ENCODE measurements around the gene C6.
"Not testable (repeated sequence)": the region's sequence is repeated elsewhere in the genome, so short reads cannot be mapped to it uniquely, and the experiment has no call there.

C6 gene

DNA sequence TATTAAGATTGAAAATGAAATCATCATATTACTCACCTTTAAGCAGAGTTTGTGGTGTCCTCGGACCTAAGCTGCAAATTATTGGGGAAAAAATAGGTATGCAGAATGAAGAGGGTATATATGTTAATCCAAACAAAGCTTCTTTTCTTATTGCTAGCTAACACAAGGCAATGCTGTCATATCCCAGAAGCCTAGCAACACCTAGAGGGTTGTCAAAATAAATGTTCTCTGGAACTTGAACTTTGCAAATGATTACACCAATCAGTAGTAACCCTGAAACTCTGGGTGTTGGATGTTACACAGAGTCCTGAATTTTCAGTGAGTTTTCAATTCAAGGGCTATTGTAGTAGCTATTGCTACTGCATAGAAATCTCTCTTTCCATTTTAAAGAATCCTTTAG, at the start of gene C6:
Gene C6, minus strand, starts transcription at position 193 of the 400 bp plus-strand sequence. CDS start 10,302 bp downstream, outside the sequence.
- no peak for DNase-seq

DNA sequence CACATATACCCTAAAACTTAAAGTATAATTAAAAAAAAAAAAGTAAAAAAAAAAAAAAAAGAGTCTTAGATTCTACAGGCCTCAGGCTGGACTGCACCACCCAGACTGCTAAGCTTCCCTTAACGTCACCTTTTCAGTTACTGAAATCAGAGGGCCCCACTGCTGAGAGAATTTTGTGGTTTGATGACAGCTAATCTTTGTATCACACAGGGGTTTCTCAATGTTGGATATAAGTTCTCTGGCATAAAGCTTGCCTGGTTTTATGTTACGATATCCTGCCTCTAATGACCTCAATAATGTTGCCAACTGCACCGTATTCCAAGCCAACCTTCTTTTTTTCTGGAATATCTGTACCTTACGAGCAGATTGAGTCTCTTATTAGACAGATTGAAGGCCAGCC, 43.1 kb upstream of the C6 start:
- no peak for DNase-seq

DNA sequence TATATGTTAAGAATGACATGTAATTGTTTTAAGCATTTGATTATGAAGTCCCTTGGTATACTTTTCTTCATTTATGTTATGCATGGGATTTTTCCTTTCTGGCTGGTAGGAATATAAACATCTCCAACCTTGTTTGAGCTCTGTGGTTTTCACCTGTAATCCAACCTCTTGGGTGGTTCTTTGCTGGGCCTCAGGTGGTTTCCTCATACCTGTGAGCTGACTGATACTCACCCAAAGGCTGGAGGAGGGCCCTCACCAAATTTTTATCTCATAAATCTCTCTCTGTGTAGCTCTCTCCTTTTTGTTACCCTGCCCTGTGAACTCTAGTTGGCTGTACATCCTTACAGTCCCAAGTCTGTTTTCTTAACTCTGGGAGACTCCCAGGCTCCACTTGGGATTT, 39.8 kb upstream of the C6 start:
- no peak for DNase-seq

DNA sequence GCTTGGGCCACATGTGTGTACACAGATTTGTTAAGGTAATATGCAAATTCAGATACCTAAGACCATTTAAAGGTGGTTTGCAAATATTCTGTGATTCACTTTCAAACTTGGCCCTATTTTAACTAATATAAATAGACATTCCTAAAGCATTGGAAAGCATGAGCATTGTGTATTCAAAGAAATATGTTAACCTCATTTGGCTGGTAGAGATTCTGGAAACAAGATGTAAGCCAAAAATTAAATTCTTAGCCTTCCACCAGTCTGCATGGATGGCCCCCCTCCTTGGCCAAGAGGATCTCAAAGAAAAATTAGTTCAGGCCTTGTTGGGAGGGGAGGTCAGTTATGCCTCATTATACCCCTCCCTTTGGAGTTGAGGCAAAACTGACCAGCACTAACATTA, 38.7 kb upstream of the C6 start:
- no peak for DNase-seq

DNA sequence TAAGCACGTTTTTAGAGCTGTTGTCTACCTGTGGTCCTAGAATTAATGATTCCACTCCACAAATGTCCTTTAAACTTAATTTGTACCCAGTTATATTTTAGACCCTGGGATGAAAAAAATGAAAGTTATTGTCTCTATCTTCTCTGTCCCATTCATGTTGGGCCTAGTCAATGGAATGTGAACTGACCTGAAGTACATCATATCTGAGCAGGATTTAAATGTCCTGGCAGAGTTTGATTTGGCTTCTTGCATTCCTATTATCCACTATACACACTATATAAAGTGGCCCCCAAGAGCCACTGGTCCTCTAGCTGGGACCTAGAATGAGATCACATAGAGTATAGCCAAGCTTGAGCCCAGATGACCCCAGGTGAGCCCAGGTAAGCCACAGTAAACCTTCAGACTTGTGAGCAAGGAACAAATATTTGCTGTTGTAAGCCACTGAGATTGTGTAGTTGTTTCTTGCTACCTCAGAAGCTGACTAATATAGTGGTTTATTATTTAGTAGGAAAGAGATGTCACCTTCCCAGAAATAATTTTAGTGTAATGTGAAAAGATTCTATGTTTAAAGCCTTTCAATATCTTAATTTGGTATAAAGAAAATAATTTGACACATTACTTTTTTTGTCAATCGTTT, 37.1 kb upstream of the C6 start:
- DNase-seq, result no peak

DNA sequence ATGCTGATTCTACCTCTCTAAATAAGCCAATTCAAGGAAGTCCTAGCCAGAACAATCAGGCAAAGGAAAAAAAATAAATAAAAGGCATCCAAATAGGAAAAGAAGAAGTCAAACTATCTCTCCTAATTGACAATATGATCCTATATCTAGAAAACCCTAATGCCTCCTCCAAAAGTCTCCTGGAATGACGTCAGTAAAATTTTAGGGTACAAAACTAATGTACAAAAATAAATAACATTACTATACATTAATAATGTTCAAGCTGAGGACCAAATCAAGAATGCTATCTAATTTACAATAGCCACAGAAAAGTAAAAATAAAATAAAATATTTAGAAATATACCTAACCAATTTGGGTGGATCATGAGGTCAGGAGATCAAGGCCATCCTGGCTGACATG, 33.8 kb upstream of the C6 start:
- no peak for DNase-seq

DNA sequence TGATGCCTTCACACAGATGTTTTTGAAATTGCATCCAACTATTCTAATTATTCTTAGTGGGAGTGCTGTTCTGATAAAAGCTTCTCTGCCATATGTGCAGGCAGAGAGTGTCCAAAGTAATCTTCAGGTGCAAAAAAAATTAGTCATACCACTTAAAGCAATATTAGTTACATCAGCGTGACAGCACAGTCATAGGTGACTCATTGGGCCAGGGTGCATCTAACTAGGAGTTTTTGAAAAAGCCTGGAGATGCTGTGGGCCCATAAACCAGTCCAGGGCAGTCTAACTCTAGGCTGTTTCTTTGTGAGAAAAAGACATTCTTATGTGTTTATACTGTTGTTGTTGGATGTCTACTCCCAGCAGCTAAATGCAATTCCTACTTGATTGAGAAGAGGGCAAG, 33.0 kb upstream of the C6 start:
- peak; percentile 59 for DNase-seq

DNA sequence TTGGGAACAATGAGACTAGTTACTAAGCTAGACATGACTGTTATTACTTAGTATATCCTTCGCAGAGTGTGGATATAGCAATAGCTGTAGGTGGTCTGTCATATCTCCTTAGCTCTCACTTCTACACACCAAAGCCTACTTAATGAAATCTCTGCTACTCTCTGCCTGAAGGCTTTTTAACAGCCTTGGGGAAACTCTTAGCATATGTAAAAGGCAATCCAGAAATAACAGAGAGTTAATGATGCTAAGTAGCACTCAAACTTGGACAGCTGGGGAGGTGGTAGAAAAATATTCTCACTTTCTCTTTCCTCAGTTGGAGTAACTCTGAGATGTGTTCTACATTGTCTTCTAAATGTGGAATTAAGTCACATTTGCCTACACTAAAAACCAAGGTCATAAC, 30.2 kb upstream of the C6 start:
- DNase-seq, result no peak

DNA sequence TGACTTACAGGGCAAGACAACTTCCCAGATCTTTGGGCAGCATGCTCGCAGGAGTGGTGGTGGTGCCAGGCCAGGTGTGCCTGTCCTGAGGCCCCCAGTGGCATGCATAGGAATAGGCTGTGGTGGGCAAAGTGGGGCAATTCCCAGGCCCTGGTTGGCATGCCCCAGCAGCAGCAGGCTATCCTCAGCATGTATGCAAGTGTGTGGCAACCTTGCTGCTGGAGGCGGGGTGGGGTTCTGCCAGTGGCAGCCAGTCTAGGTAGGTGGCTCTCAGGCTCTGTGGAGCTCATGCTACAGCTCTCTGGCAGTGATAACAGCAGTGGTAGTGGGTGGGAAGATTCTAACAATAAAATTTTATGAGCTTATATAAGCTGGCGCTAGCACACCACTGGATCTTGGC, 27.7 kb upstream of the C6 start:
- no peak for DNase-seq

DNA sequence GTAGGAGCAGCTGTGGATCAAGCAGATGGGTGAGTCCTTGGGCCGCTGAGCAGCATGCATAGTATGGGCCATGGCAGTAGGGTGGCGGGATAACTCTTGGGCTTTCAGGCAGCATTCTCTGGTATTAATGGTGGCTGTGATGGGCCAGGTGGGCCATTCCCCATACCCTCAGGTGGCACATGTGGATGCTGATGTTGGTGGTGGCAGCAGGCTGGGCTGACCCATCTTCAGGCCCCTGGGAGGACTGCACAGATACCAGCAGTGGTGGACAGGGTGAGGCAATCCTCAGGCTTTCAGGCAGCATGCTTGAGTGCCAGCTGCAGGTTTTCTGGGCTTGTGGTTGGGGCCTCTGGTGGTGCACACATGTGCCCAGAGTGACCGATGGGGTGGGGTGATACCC, 27.1 kb upstream of the C6 start:
- no peak for DNase-seq

DNA sequence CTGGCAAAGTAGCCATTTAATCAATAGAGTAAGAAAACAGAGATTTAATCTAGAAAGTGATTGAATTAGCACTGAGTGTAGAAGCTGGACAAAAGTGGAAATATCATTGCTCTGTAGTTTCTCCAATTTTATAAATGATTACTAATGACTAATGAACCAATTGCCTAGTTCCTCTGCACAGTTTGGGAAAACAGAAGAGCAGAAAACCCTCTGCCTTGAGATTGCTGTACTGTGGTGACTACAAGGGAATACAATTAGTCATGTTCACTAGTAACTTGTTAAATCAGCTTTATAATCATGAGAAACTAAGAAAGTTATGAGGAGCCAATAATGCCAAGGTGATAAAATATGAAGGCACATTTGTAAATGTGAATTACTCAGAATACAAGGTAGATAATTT, 21.1 kb upstream of the C6 start:
- no peak for DNase-seq

DNA sequence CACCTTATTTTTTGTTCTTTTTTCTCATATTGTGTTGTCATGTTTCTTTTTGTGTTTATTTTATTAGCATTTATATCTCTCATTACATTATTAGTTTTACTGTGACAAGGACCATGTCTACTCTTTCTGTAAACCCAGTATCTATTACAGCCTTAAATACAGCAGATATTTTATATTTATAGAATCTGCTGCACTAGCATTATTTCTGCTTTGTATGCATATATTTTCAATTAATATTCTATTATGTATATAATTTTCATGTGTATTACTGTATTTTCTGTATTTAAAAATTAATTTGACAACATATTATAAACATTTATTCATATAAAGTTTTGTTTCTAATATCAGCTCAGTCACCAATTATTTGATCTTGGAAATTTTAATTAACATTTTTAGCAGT, 19.5 kb upstream of the C6 start:
- no peak for DNase-seq

DNA sequence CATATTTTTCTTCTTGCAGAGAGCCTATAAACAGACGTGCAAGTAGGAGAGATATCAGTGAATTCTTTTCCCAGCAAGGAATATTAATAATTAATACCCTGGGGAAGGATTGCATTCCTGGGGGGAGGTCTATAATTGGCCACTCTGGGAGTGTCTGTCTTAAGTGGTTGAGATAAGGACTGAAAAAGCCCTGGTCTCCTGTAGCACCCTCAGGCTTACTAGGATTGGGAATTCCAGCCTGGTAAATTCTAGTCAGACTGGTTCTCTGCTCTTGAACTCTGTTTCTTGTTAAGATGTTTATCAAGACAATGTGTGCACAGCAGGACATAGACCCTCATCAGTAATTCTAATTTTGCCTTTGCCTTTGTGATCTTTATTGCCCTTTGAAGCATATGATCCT, 16.9 kb upstream of the C6 start:
- DNase-seq, result not testable (repeated sequence)

DNA sequence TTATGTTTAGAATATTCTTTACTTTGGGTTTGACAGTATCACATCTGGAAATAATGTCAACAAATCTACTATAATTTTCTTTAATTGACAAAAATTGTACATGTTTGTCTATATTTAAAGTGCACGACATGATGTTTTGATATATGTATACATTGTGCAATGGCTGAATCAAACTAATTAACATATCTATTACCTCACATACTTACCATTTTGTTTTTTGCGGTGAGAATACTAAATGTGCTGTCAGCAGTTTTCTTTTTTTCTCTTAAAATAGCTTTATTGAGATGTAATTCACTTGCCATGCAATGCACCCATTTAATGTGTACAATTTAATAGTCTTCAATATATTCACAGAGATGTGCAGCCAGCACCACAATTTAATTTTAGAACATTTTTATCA, 10.6 kb upstream of the C6 start:
- DNase-seq, result no peak

DNA sequence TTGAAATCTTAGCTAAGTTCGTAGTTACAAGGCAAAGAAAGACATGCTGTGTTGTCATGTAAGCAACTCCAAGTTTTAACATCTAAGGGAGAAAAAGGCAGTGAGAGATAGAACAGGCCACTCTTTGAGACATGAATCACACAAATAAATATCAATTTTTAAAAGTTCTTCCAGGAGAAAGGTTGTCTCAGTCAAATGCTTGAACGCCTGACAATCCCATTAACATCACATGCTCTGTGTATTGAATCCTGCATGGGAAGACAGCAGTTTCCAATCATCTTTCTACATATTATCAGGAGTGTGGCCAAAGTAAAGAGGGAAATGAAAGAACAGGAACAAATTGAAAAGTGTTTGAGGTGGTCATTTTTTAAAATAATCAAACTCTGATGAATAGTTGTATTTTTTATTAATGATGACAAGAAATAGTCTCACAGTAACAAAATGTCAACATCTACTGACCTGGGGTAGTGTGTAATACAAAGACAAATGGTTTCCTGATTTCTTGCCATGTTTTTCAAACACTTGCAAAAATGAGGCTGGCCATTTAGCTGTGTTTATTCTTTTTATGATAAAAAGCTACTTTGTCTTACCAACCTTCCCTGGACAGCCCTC, 6.4 kb upstream of the C6 start:
- no peak for DNase-seq

DNA sequence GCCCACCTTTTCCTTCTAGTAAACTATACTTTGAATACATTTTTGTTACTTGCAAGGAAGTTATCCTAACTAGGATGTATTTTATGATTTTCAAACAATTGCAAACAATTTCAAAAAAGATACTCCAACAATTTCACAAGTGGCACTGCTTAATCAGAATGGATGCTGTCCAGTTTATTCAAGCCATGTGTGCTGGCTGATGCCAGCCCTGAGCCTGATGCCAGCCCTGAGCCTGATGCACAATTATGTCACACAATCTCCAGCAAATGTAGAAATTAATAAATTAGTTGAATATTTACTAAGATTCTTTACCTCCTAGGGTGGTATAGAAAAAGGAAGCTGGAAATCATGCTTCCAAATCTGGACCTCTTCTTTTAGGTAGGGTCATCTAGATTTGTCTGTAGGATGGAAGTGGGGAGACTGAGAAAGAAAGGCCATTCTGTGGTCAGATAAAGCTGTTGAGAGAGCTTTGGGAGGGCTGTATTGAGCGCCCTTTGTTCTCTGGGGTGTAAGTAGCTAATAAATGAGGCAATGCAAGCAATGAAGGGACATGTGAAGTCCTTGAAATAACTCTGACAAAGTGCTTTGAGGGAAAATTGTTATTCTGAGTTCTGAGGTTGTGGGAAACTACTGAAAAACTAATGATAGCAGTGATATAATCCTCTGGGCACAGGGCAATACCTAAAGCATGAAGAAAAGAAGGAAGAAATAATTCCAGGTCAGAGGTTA, 5.8 kb upstream of the C6 start:
- no peak for DNase-seq

DNA sequence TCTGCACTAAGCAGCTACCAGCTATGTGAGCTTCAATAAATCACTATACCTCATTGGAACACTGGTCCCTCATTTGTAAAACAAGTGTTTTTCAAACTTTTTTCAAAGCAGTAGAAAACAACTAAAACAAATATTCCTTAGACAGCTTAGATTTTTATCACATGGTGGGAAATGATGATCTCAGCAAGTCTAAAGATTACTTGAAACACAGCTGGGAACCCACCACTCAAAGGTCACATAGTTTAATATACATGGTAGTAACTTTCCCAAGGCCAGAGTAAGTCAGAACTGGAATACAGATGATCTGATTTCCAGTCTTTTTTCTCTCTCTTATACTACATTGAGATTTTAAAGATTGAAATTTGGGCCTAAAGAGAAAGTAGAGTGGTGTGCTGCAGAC, 850 bp upstream of the C6 start:
- DNase-seq, result no peak

DNA sequence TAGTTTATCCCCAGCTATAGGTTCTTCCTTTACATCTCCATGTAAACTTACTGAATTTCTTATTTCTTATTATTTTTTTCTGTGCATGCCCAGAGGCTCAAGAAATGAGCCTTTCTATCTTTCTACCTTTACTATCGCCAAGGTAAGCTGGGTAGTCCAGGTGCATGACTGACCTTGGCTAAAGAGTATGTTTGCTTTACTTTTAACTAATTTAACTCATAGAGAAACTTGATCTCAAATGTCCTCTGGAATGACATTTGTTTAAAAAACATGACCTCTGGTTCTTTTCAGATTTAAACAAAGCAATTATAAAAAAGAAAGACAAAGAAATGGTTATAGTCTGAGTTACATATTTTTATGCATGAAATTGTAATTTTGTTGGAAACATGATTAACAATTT, 397 bp downstream of the C6 start:
- DNase-seq, result no peak

DNA sequence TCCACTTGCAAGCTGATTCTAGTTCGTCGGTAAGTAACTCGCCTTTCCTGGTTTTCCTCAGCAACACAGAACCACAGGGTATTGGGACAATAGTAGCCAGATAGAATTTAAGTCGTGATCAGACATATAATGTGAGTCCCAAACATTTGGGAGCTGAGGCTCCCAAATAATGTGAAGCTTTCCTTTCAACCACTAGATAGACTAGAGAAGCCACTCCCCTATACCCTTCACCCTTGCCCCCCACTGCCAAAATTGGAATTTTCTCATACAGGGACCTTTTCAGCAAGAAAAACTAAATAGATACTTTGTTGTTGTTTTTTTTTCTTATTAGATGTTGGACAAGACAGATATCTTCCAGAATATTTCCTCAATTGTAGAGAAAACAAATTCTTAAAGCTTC, 1.9 kb downstream of the C6 start:
- DNase-seq, result no peak

DNA sequence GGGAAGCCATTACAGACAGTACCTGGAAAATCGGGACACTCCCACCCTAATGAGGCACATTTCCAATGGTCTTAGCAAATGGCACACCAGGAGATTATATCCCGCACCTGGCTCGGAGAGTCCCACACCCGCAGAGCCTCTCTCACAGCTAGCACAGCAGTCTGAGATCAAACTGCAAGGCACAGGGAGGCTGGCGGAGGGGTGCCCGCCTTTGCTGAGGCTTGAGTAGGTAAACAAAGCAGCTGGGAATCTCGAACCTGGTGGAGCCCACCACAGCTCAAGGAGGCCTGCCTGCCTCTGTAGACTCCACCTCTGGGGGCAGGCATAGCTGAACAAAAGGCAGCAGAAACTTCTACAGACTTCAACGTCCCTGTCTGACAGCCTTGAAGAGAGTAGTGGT, 7.9 kb downstream of the C6 start:
- not testable (repeated sequence) for DNase-seq

DNA sequence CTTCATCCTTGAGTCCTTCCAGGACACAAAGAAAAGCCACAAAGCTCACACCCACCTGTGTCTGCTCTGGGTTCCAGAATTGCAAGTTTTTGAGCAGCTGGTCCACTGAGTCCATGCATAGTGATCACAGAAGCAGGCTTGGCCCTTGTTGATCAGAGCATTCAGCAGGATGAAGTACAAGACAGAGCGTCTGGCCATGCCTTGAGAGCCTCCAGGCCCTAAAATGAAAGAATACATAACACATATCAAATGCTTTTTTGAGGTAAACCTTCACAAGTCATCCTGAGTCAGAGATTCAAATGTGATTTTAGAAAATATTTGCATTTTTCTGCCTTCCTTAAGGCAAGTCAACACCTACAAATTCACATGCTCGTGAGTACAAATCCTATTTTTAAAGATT, 10.3 kb downstream of the C6 start:
- no peak for DNase-seq

DNA sequence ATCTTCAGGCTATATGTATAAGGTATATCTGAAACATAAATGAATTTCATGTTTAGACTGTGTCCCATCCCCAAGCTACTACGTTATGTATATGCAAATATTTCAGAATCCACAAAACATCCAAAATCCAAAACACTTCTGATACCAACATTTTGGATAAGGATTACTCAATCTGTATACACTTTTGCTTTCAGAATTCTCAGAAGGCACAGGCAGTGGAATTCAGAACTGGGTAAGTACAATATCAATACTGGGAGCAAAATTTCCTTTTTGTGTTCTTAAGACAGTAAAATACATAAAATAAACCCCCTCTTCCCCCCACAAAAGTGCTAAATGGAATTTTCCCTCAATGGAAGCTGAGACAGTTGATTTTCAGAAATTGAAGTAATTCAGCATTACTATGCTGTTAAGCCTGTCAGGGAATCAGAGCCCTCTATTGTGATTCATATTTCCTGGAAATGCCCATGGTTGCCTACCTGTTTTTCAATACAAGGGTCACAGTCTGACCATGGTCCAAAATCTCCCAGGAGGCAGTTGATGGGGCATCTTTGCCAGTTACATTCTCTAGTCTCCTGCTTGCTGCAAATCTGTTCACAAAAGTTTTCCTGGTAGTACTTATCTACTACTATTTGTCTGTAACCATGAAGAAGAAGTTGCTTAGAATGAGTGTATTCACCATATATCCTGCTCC, 12.1 kb downstream of the C6 start:
- no peak for DNase-seq

DNA sequence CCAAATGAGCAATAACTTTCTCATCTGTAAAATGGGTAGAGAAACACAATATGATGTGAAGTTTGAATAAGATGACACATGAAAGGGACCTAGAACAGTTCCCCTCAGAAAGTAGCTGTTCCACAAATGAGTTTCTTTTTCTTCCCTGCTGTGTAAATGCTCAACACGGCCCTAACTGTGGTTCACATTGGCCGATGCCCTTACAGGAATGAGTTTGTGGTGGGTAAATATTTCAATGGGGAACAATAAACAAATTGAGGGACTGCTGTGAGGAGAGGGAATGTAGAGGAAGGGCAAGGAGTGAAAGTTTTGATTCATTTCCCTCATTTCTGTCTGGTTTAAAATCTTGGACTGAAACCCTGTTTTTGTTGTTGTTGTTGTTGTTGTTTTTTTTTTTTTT, 12.8 kb downstream of the C6 start:
- no peak for DNase-seq

DNA sequence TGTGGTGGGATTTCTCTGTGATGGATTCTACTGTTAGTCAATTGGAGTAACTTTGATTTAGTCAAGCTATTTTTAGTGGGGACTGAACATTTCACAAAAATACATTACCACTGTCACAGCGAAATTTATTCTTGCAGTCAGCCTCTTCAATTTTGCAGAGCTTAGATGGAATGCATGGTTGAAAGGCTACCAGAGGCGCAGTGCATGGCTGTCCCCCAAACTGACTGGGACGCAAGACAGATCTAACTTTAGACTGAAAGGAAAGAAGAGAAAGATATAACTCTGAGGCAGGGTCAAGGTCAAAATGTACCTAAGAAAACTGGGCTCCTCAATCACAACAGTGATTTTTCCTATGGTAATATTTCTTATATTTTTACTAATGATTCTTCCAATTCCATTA, 13.7 kb downstream of the C6 start:
- DNase-seq, result no peak
